Neutrophil (primary cell): ENCODE data around the gene MDGA2.

ENCODE experiments used
- H3K27ac ChIP-seq: fragments of 200-600 bp; sonication (generic); 2 replicates; pipeline ENCODE4 v1.5.1; 2016; ENCODE audit warnings: mild to moderate bottlenecking, moderate library complexity
- H3K27me3 ChIP-seq: fragments of 200-600 bp; sonication (generic); 2 replicates; pipeline ENCODE4 v1.6.0; 2016; ENCODE audit warnings: mild to moderate bottlenecking
- H3K36me3 ChIP-seq: fragments of 200-600 bp; sonication (generic); 2 replicates; pipeline ENCODE4 v1.5.1; 2017
- H3K4me1 ChIP-seq, 2 experiments: fragments of 200-600 bp in 1 of 2; sonication (generic) in 1 of 2; 1 replicate in 1 of 2; 2 replicates in 1 of 2; pipeline versions ENCODE4 v1.5.1 to v1.6.1; 2013 to 2016; ENCODE audit warnings: low read depth in 1 of 2, low read length in 1 of 2, mild to moderate bottlenecking in 1 of 2, moderate library complexity in 1 of 2; ENCODE audit not compliant: control insufficient read depth in 1 of 2, insufficient read depth in 1 of 2
- H3K4me3 ChIP-seq, 2 experiments: fragments of 200-600 bp in 1 of 2; sonication (generic) in 1 of 2; 1 replicate in 1 of 2; 2 replicates in 1 of 2; pipeline ENCODE4 v1.5.1; 2013 to 2016; ENCODE audit warnings: low read depth in 1 of 2, low read length in 1 of 2, mild to moderate bottlenecking in 1 of 2, moderate library complexity in 1 of 2
- H3K9me3 ChIP-seq: fragments of 200-600 bp; sonication (generic); 2 replicates; pipeline ENCODE4 v1.5.1; 2016
- CTCF ChIP-seq: fragments of 200-600 bp; sonication (generic); IDR thresholded peaks from 2 replicates; pipeline ENCODE4 v1.5.1; 2016; ENCODE audit warnings: antibody characterized with exemption

Gene MDGA2

GRCh38 chr14:47507861-47508260, 167.5 kb downstream of the MDGA2 start:
- Histone ChIP-seq H3K9me3 (no peaks in the 10 kb centered on the region), H3K27ac (no peak overlapping the region), H3K4me1 (no peaks in the 10 kb centered on the region), H3K36me3 (no peaks in the 10 kb centered on the region), H3K27me3 (no peaks in the 10 kb centered on the region), H3K4me3 (no peak overlapping the region)
- TF ChIP-seq CTCF: no peak

- no peaks in the 10 kb centered on the region for H3K4me1 ChIP-seq
- H3K4me3 ChIP-seq: no peak overlapping the region
- no peaks in the 10 kb centered on the region for H3K9me3 ChIP-seq
- H3K27ac ChIP-seq: no peak overlapping the region
- H3K27me3 ChIP-seq: no peaks in the 10 kb centered on the region
- no peaks in the 10 kb centered on the region for H3K36me3 ChIP-seq
- TF ChIP-seq CTCF: no peak
Observed at GRCh38 chr14:47500369-47500768, 175.0 kb downstream of the MDGA2 start.

GRCh38 chr14:47490766-47491165, 184.6 kb downstream of the MDGA2 start:
- no peaks in the 10 kb centered on the region for H3K4me1 ChIP-seq
- no peak overlapping the region for H3K27ac ChIP-seq
- H3K4me3 ChIP-seq: no peak overlapping the region
- H3K27me3 ChIP-seq: no peaks in the 10 kb centered on the region
- TF ChIP-seq CTCF: no peak
- no peaks in the 10 kb centered on the region for H3K9me3 ChIP-seq
- H3K36me3 ChIP-seq: no peaks in the 10 kb centered on the region

- Histone ChIP-seq H3K27me3 (no peaks in the 10 kb centered on the region), H3K9me3 (no peaks in the 10 kb centered on the region), H3K4me1 (no peaks in the 10 kb centered on the region), H3K27ac (no peak overlapping the region), H3K36me3 (no peaks in the 10 kb centered on the region), H3K4me3 (no peak overlapping the region)
- TF ChIP-seq CTCF: no peak
Observed at GRCh38 chr14:47490353-47490752, 185.1 kb downstream of the MDGA2 start.

- Histone ChIP-seq H3K27ac (no peak overlapping the region), H3K9me3 (no peaks in the 10 kb centered on the region), H3K27me3 (no peaks in the 10 kb centered on the region), H3K4me3 (no peak overlapping the region), H3K36me3 (no peaks in the 10 kb centered on the region), H3K4me1 (no peaks in the 10 kb centered on the region)
- TF ChIP-seq CTCF: no peak
Observed at GRCh38 chr14:47485421-47485820, 190.0 kb downstream of the MDGA2 start.

GRCh38 chr14:47483449-47483848, 192.0 kb downstream of the MDGA2 start:
- Histone ChIP-seq H3K9me3 (no peaks in the 10 kb centered on the region), H3K4me3 (no peak overlapping the region), H3K27me3 (no peaks in the 10 kb centered on the region), H3K36me3 (no peaks in the 10 kb centered on the region), H3K27ac (no peak overlapping the region), H3K4me1 (no peaks in the 10 kb centered on the region)
- TF ChIP-seq CTCF: no peak
